Prostate gland (tissue), 2 donors: ENCODE data around the gene MGST1.

Experiments
- CTCF ChIP-seq, 4 experiments: fragments of 200-600 bp in 2 of 4; fragments of 450-650 bp in 2 of 4; sonication (generic) in 2 of 4; IDR thresholded peaks; 1 replicate in 3 of 4; 2 replicates in 1 of 4; pipeline ENCODE4 v1.5.1; 2016 to 2019; ENCODE audit warnings: antibody characterized with exemption in 4 of 4, mild to moderate bottlenecking in 2 of 4, moderate library complexity in 2 of 4
- POLR2A ChIP-seq: fragments of 450-650 bp; IDR thresholded peaks from one replicate; pipeline ENCODE4 v1.6.1; 2016; ENCODE audit warnings: antibody characterized with exemption, mild to moderate bottlenecking

DNA sequence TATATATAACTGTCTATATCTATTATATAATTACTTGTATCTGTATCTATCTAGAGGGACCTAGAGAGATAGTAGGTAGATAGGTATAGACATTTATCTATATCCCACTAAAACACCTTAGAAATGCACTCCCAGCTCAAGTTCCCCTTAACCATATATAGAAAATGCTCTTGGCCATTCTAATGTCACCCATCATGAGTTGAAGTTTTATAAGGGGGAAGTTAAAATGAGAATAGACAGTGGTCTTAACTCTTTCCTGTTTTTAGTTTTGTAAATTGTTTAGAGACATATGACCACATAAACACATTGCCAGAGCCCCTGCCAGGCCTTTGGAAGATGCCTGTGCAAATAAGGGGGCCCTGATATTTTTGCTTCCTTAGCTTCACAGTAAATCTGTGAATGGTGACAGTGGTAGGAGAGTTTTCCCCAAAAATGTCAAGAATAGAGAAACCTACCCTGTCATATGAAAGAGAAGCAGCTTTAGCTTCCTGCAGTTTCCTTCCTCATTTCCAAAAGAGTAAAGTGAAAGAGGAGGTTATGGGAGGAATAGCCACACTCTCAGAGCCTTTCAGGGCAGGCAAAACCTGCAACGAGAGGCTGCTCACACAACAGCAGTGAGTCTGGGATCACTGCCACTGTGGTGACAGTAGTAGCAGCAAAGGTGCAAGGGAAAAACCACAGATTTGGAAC, 45.5 kb downstream of the MGST1 start:
- no peak for TF ChIP-seq POLR2A
- no peak for TF ChIP-seq CTCF (IDR thresholded peaks at IDR 0.05)
